Uterus (tissue), 4 donors: ENCODE results near the gene EEF2K. TPM values are rescaled to one million over a fixed set of nuclear protein-coding genes. Genes with fewer than 3 reads are reported as not detected.

Experiments
- total RNA-seq, 4 donors: library from RNA; depleted of rRNA in 3 of 4; stranded (reverse); fragments of >200 nt in 3 of 4; gene quantifications; one replicate each; pipeline versions ENCODE4 v1.1.0 to v1.2.4, GENCODE V29; 2014 to 2023
- donor health status: DM: yes; HTN: yes; CAD: no.

The EEF2K gene
- total RNA-seq, 4 donors from 2014 or later: 17.4 to 82.0 (median 35.5) TPM

Other genes starting within 250 kb of the EEF2K start
- gene PDZD9, start 205.2 kb upstream of the EEF2K start, total RNA-seq: not detected
- 10 to 100 TPM; 17.9 to 39.5 (median 30.3) TPM for gene MOSMO, start 198.2 kb upstream of the EEF2K start, total RNA-seq
- gene VWA3A, start 113.7 kb upstream of the EEF2K start, total RNA-seq: 1 to 10 TPM in 3 of 4 donors, not detected in 1; 1.5 to 2.5 (median 1.8) TPM
- gene SDR42E2, start 43.8 kb upstream of the EEF2K start, total RNA-seq: not detected
- 100 to 1,000 TPM in 1 of 4 donors, 10 to 100 TPM in 3; 45.1 to 179 (median 64.5) TPM for gene POLR3E, start 91.1 kb downstream of the EEF2K start, total RNA-seq
- 10 to 100 TPM; 12.1 to 55.7 (median 21.7) TPM for gene CDR2, start 168.3 kb downstream of the EEF2K start, total RNA-seq